GM18520 (cell line): ENCODE measurements around the gene MYBPHL.
A peak's percentile ranks its signal among the peaks of the same experiment; 100 is the strongest.

Experiments used
- ATAC-seq: cut with Tn5 transposase; IDR thresholded peaks from one replicate; pipeline ENCODE4 v1.9.1; 2021; ENCODE audit not compliant: unreplicated experiment

The MYBPHL gene

DNA sequence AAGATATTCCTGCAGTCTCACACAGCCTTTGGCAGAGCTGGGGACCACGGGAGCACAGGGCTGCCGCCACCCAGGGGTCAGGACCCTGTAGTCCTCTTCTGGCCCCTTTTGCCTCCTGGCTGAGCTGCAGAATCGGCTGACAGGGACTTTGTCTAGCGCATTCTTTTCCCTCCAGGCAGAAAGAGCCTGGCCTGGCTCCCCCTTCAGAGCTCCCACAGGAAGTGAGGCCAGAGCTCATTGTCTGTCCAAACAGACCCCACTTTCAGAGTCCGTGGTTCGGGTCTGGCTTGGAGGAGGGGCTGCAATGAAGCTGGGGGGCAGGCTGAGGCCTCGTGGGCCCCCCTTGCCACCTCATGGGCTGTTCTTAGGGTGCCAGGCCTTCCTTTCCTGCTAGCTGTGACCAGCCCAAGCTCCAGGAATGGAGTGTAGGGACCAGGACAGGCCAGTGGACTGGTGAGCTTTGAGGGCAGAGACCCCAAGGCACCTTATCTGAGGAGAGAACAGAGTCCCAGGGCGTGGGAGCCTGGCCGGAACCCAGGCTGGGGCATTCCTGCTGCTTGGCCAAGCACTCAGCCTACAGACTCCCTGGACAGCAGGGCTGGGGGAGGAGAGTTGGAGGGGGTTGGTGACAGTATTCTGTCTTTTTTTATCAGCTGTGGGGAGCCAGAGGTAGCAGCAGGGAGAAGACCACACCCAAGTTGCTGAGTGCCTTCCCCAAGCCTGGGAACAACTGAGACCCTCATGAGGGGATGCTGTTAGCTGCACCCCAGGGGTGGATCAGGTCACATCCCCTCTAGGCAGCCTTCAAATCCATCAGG is 52.8 kb downstream of the MYBPHL start:
- ATAC-seq, result no peak

GRCh38 chr1:109252893-109253802 is 53.7 kb downstream of the MYBPHL start:
- ATAC-seq, result no peak

DNA sequence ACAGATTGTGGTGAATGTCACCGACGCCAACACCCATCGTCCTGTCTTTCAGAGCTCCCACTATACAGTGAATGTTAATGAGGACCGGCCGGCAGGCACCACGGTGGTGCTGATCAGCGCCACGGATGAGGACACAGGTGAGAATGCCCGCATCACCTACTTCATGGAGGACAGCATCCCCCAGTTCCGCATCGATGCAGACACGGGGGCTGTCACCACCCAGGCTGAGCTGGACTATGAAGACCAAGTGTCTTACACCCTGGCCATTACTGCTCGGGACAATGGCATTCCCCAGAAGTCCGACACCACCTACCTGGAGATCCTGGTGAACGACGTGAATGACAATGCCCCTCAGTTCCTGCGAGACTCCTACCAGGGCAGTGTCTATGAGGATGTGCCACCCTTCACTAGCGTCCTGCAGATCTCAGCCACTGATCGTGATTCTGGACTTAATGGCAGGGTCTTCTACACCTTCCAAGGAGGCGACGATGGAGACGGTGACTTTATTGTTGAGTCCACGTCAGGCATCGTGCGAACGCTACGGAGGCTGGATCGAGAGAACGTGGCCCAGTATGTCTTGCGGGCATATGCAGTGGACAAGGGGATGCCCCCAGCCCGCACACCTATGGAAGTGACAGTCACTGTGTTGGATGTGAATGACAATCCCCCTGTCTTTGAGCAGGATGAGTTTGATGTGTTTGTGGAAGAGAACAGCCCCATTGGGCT is 54.5 kb downstream of the MYBPHL start:
- no peak for ATAC-seq

GRCh38 chr1:109251277-109252166 is 55.3 kb downstream of the MYBPHL start:
- ATAC-seq, result no peak

- no peak for ATAC-seq
Measured at GRCh38 chr1:109250454-109251276, 56.1 kb downstream of the MYBPHL start.

DNA sequence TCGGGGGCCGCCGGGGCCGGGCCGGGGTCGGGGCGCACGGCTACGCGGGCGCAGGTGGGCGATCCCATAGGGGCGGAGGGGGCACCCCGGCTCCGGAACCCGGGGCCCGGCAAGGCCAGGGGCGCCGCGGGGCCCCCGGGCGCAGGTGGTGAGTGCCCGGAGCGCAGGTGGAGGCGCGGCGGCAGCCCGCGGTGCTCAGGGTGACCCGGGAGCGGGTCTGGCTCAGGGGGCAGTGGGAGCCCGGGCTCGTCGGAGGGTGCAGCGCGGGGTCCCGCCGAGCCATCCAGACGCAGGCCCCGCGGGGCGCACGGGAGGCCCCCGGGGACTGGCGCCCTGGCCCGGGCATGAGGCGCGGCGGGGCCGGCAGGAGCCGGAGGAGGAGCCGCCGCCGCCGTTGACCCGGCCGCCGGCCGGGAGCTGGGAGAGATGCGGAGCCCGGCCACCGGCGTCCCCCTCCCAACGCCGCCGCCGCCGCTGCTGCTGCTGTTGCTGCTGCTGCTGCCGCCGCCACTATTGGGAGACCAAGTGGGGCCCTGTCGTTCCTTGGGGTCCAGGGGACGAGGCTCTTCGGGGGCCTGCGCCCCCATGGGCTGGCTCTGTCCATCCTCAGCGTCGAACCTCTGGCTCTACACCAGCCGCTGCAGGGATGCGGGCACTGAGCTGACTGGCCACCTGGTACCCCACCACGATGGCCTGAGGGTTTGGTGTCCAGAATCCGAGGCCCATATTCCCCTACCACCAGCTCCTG is 57.0 kb downstream of the MYBPHL start:
- ATAC-seq, result peak; percentile 23

DNA sequence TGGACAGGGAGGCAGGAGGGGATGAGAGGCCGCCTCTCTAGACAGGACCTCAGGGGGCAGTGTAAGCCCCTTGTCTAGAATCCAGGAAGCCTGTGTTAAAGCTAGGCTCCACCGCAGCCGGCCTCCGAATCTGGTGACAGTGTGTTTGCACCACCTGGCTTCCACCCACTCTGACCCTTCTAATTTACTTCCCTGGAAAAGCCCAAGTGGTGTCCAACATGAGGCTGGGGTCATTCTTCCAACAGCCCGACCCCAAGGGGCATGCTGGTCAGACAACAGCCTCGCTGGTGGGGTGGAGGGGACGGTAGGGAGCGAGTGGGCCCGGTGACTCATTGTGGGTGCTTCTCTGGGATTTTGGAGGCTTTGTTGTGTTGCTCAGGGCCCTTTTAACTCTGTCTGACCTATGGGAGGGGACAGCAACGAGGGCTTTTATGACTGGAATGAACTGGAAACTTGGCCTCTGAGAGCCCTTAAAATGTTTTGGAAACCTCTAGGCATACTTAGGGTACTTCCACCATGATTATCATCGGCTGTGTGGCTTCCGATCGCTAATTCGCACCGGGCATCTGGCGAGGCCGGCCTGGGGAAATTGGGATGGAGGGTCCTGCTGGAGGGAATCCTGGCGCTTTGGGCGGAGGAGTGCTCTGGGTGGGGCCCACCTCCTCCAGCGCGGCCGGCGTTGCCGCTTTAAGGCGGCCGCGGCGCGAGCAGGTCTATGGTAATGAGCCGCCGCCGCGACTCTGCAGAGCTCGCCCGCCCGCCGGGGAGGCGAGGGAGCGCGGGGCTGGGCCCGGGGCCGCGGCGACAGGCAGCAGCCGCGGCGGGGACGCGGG is 57.8 kb downstream of the MYBPHL start, which contains the start of gene CELSR2:
CELSR2 (plus strand) TSS at position 743 of the 833 bp plus-strand sequence. CDS start 541 bp downstream, outside the sequence.
- ATAC-seq, result peak; percentile 58

DNA sequence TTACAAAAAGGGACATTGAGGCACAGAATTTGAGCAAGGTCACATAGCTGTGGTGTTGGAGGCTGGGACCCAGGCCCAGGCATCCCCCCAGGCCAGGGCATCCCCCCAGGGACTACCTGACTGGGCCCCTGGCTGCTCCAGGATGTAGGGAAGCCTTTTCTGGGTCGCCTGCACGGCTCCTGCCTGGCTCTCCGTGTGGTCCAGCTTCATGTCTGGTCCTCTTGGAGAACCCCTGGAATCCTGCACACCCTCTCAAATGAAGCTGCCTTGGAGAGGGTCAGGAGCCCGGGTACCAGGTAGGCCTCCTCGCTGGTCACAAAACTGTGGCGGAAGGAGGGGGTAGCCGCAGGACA is 58.4 kb downstream of the MYBPHL start:
- no peak for ATAC-seq

- ATAC-seq, result no peak
Measured at GRCh38 chr1:109247401-109248365, 59.1 kb downstream of the MYBPHL start.

DNA sequence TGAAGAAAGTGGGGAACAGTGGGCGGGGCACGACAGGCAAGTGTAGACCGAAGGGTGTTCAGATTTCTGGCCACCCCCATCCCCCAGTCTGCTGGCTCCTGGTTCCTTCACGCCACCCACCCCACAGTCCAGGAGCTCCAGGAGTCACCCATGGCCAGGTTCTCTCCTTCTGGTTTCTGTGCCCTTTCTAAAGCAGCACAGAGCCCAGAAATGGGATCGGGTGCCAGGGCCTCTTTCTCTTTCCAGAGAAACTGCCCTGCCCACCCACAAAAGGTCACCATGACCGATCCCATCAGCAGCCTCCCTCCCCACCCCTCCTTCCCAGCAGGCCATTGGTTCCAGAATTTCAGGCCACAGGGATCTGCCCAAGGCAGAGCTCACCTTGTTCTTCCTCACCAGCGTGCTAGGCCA is 60.7 kb downstream of the MYBPHL start:
- ATAC-seq, result no peak

DNA sequence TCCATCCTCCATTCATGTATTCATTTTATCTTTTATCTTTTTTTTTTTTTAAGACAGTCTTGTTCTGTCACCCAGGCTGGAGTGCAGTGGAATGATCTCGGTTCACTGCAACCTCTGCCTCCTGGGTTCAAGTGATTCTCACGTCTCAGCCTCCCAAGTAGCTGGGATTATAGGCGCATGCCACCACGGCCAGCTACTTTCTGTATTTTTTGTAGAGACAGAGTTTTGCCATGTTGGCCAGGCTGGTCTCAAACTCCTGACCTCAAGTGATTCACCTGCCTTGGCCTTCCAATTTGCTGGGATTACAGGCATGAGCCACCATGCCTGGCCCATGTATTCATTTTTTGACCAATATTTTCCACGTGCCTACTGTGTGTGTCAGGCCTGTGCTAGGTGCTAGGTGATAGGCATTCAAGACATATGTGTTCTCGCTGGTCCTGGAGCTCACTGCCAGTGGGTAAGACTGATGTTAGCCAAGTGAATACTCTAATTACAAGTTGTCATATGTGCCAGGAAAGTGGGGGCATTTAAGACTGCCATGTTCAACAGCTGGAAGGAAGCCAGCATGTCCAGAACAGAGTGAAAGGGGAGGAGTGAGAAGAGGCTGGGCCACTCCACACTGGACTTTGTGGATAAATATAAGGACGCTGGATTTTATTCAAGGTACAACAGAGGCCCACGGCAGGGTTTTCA is 62.8 kb downstream of the MYBPHL start:
- no peak for ATAC-seq

GRCh38 chr1:109243221-109243620 is 63.6 kb downstream of the MYBPHL start:
- ATAC-seq, result no peak

DNA sequence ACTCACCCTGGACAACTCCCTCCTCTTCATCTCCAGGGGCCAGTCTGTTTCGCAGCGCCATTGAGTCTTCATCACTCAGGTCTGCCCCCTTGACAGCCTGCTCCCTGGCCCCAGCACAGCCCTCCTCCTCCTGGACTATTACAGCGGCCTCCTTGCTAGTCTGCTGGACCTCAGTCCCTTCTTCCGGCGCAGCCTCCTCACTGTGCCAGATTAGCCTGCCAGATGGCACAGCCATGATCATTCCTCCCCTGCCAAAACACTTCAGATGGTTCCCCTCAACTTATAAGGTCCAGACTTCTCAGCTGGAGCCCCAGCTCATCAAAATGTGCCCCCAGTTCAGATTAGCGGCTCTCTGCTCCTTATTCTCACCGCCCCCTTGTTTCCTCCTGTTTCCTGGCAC is 64.4 kb downstream of the MYBPHL start:
- no peak for ATAC-seq
